Testis (tissue), 3 donors: ENCODE measurements around the gene CILP2. TPM values are rescaled to one million over a fixed set of nuclear protein-coding genes. Genes with fewer than 3 reads are reported as not detected.

ENCODE experiments used
- DNase-seq: peaks from one replicate; pipeline ENCODE4 v3.0.0-alpha.2; 2019
- H3K27ac ChIP-seq, 2 donors: fragments of 200-600 bp; sonication (generic); one replicate each; pipeline ENCODE4 v1.5.1; 2019
- H3K27me3 ChIP-seq: fragments of 200-600 bp; sonication (generic); one replicate; pipeline ENCODE4 v1.5.1; 2019
- H3K36me3 ChIP-seq: fragments of 200-600 bp; sonication (generic); one replicate; pipeline ENCODE4 v1.5.1; 2017; ENCODE audit warnings: low read depth; ENCODE audit errors: missing control alignments
- H3K4me1 ChIP-seq: fragments of 200-600 bp; sonication (generic); one replicate; pipeline ENCODE4 v1.5.1; 2019
- H3K4me3 ChIP-seq, 2 donors: fragments of 200-600 bp; sonication (generic); one replicate each; pipeline ENCODE4 v1.5.1; 2017 to 2019
- H3K9me3 ChIP-seq: fragments of 200-600 bp; sonication (generic); one replicate; pipeline ENCODE4 v1.5.1; 2017
- CTCF ChIP-seq, 3 experiments: fragments of 450-650 bp in 2 of 3; fragments of 200-600 bp in 1 of 3; sonication (generic) in 1 of 3; IDR thresholded peaks; one replicate each; pipeline ENCODE4 v1.5.1; 2016 to 2019; ENCODE audit warnings: antibody characterized with exemption in 3 of 3, mild to moderate bottlenecking in 2 of 3, moderate library complexity in 1 of 3
- POLR2A ChIP-seq: fragments of 450-650 bp; IDR thresholded peaks from one replicate; pipeline ENCODE4 v1.6.1; 2017; ENCODE audit warnings: antibody characterized with exemption, mild to moderate bottlenecking, moderate library complexity
- WGBS, 2 donors: methylation state at CpG; one replicate each; pipeline ENCODE4 v1.1.5; 2018; 5-methylcytosine and 5-hydroxymethylcytosine counted together
- intact Hi-C: fragments of 100-400 bp; cut with DNase I; formaldehyde crosslinking; loops from one replicate; pipeline ENCODE4 v1.15.1; 2023; ENCODE audit warnings: low total_unique reads
- polyA plus RNA-seq: library from polyadenylated mRNA; stranded (reverse); fragments of 350-450 nt; fragmentation: Illumina TruSeq; extraction: RNeasy Lipid Tissue Mini Kit (QIAGEN cat#74804); gene quantifications from one replicate; pipeline ENCODE4 v1.2.3, GENCODE V29; 2014; ENCODE audit warnings: low read depth, low replicate concordance; ENCODE audit not compliant: insufficient read depth
- total RNA-seq, 2 donors: library from RNA; depleted of rRNA; stranded (reverse); fragments of >200 nt; gene quantifications; one replicate each; pipeline ENCODE4 v1.2.3, GENCODE V29; 2016

CILP2 gene
- total and polyA plus RNA-seq, 3 donors from 2014 or later: 5.6 to 10.0 (median 9.5) TPM

- Histone ChIP-seq H3K27ac (no peak overlapping the region), H3K9me3 (no peaks in the 10 kb centered on the region), H3K4me3 (peak overlapping the region in 1 of 2 donors; percentile 52), H3K4me1 (peaks cover 15% of the 10 kb centered on the region), H3K27me3 (no peaks in the 10 kb centered on the region), H3K36me3 (no peaks in the 10 kb centered on the region)
- WGBS, 2 donors: 43 to 51% methylated on average over 28 to 59 of the region's 59 CpGs
- TF ChIP-seq POLR2A (no peak), CTCF (IDR thresholded peaks at IDR 0.05) (no peak)
- intact Hi-C loops: no loop called here
- DNase-seq: no peak
These were observed 703 bp upstream of the CILP2 start for GRCh38 chr19:19537075-19538048.

GRCh38 chr19:19538785-19539166 lies 711 bp downstream of the CILP2 start:
- Histone ChIP-seq H3K4me3 (peak overlapping the region in 1 of 2 donors; percentile 52), H3K9me3 (no peaks in the 10 kb centered on the region), H3K4me1 (peaks cover 12% of the 10 kb centered on the region), H3K27me3 (no peaks in the 10 kb centered on the region), H3K27ac (no peak overlapping the region), H3K36me3 (no peaks in the 10 kb centered on the region)
- no peak for DNase-seq
- intact Hi-C loops: no loop called here
- WGBS, 2 donors: 9 to 16% methylated on average over 5 to 7 of the region's 7 CpGs
- TF ChIP-seq POLR2A (no peak), CTCF (IDR thresholded peaks at IDR 0.05) (no peak)

GRCh38 chr19:19539698-19540063 lies 1.6 kb downstream of the CILP2 start:
- H3K4me1 ChIP-seq: peaks cover 12% of the 10 kb centered on the region
- H3K9me3 ChIP-seq: no peaks in the 10 kb centered on the region
- TF ChIP-seq CTCF (IDR thresholded peaks at IDR 0.05) (no peak), POLR2A (no peak)
- WGBS, 2 donors: 45 to 46% methylated on average over 5 to 16 of the region's 19 CpGs
- no peaks in the 10 kb centered on the region for H3K27me3 ChIP-seq
- no peak overlapping the region for H3K27ac ChIP-seq
- no peak for DNase-seq
- no peaks in the 10 kb centered on the region for H3K36me3 ChIP-seq
- H3K4me3 ChIP-seq: no peak overlapping the region
- intact Hi-C loops: no loop called here

- Histone ChIP-seq H3K4me3 (peak overlapping the region; percentile 25 to 33), H3K9me3 (no peaks in the 10 kb centered on the region), H3K36me3 (no peaks in the 10 kb centered on the region), H3K4me1 (peaks cover 12% of the 10 kb centered on the region), H3K27ac (no peak overlapping the region), H3K27me3 (no peaks in the 10 kb centered on the region)
- intact Hi-C loops: no loop called here
- peak; percentile 91 for DNase-seq
- 8 to 9% methylated on average over 9 to 29 of the region's 74 CpGs for WGBS, 2 donors
- no peak for TF ChIP-seq POLR2A
- no peak for TF ChIP-seq CTCF (IDR thresholded peaks at IDR 0.05)
These were observed 2.1 kb downstream of the CILP2 start for GRCh38 chr19:19540064-19540714.
